Natural killer cell (primary cell): ENCODE data around the gene JPH2. TPM values are rescaled to one million over a fixed set of nuclear protein-coding genes. Genes with fewer than 3 reads are reported as not detected.

ENCODE experiments used
- ATAC-seq, 3 donors: fragments of 150-1000 bp in 2 of 3; fragments of 200-7000 bp in 1 of 3; cut with Tn5 transposase; 1 replicate in 1 of 3; 2 replicates in 2 of 3; pipeline ENCODE4 v1.10.0; 2021; ENCODE audit warnings: mild to moderate bottlenecking in 2 of 3, moderate library complexity in 2 of 3
- DNase-seq, 2 donors: peaks; one replicate each; pipeline versions ENCODE4 v3.0.0 to v3.0.0-alpha.2; 2013 to 2021; ENCODE audit warnings: mixed read lengths in 1 of 2
- H3K27ac ChIP-seq: one replicate; pipeline ENCODE4 v1.5.1; 2013; ENCODE audit warnings: mild to moderate bottlenecking, low read length
- H3K27me3 ChIP-seq: one replicate; pipeline ENCODE4 v1.6.1; 2013; ENCODE audit warnings: low read length; ENCODE audit not compliant: control insufficient read depth, insufficient read depth
- H3K36me3 ChIP-seq: one replicate; pipeline ENCODE4 v1.6.1; 2013; ENCODE audit warnings: low read length; ENCODE audit not compliant: control insufficient read depth, insufficient read depth
- H3K4me1 ChIP-seq: one replicate; pipeline ENCODE4 v1.6.1; 2013; ENCODE audit warnings: low read length; ENCODE audit not compliant: control insufficient read depth, insufficient read depth
- H3K4me3 ChIP-seq: one replicate; pipeline ENCODE4 v1.5.1; 2013; ENCODE audit warnings: low read length
- H3K9me3 ChIP-seq: one replicate; pipeline ENCODE4 v1.6.1; 2013; ENCODE audit warnings: low read length; ENCODE audit not compliant: control insufficient read depth, insufficient read depth
- H3K27ac Mint-ChIP-seq, 2 donors: one replicate each; pipeline ENCODE4 v1.8.0; 2022; ENCODE audit warnings: mild to moderate bottlenecking in 2 of 2, mixed read lengths in 2 of 2, moderate library complexity in 1 of 2
- H3K27me3 Mint-ChIP-seq, 2 donors: one replicate each; pipeline ENCODE4 v1.8.0; 2022; ENCODE audit warnings: low read depth in 2 of 2, mixed read lengths in 2 of 2
- H3K36me3 Mint-ChIP-seq: one replicate; pipeline ENCODE4 v1.8.0; 2022; ENCODE audit warnings: mixed read lengths
- H3K4me1 Mint-ChIP-seq, 2 donors: one replicate each; pipeline ENCODE4 v1.8.0; 2022; ENCODE audit warnings: mixed read lengths in 2 of 2
- H3K4me3 Mint-ChIP-seq: one replicate; pipeline ENCODE4 v1.8.0; 2022; ENCODE audit warnings: mild to moderate bottlenecking, moderate library complexity, mixed read lengths
- H3K9me3 Mint-ChIP-seq, 2 donors: one replicate each; pipeline ENCODE4 v1.8.0; 2022; ENCODE audit warnings: mixed read lengths in 2 of 2
- CTCF ChIP-seq: fragments of 200-600 bp; IDR thresholded peaks from one replicate; pipeline ENCODE4 v1.8.0; 2022; ENCODE audit warnings: antibody characterized with exemption
- WGBS: methylation state at CpG from one replicate; pipeline ENCODE4 v1.1.7; 2013; ENCODE audit warnings: missing lambda C conversion rate; ENCODE audit not compliant: insufficient coverage; 5-methylcytosine and 5-hydroxymethylcytosine counted together
- intact Hi-C: fragments of 100-400 bp; cut with micrococcal nuclease; formaldehyde crosslinking; loops from one replicate; pipeline ENCODE4 v1.14.2; 2022
- total RNA-seq, 4 donors: library from RNA; stranded (reverse); fragments of 120-200 nt in 1 of 4; gene quantifications; one replicate each; pipeline versions ENCODE4 v1.2.3 to v1.2.4, GENCODE V29; 2013 to 2022

The JPH2 gene
- total RNA-seq, 3 donors from 2014 or later (not counting 1 experiment from before 2014, with no cell fraction given), result not detected

- ATAC-seq, result no peak
- TF ChIP-seq CTCF, result no peak
Observed at GRCh38 chr20:44228465-44229258, 41.7 kb upstream of the JPH2 start.

GRCh38 chr20:44224637-44225036 is 37.6 kb upstream of the JPH2 start:
- intact Hi-C loops, result no loop called here
- no peaks in the 10 kb centered on the region for H3K9me3 Mint-ChIP-seq
- no peaks in the 10 kb centered on the region for H3K27me3 Mint-ChIP-seq
- Histone ChIP-seq H3K4me1 (peaks cover 4% of the 10 kb centered on the region), H3K36me3 (no peaks in the 10 kb centered on the region), H3K27ac (no peak overlapping the region), H3K9me3 (no peaks in the 10 kb centered on the region), H3K4me3 (no peak overlapping the region), H3K27me3 (no peaks in the 10 kb centered on the region)
- no peak for ATAC-seq
- no peak for TF ChIP-seq CTCF
- no peak overlapping the region for H3K27ac Mint-ChIP-seq
- no peak for DNase-seq
- peaks cover 10 to 11% of the 10 kb centered on the region in 2 donors for H3K4me1 Mint-ChIP-seq
- no peaks in the 10 kb centered on the region for H3K36me3 Mint-ChIP-seq
- H3K4me3 Mint-ChIP-seq, result no peak overlapping the region
- WGBS, result 92% methylated on average over 5 of the region's 5 CpGs

More at GRCh38 chr20:44228465-44229258, 41.7 kb upstream of the JPH2 start:
- Mint-ChIP-seq H3K4me1 (peaks cover 0 to 5% of the 10 kb centered on the region in 2 donors), H3K36me3 (no peaks in the 10 kb centered on the region), H3K9me3 (no peaks in the 10 kb centered on the region), H3K27me3 (no peaks in the 10 kb centered on the region), H3K27ac (no peak overlapping the region), H3K4me3 (no peak overlapping the region)
- DNase-seq, result no peak
- H3K9me3 ChIP-seq, result no peaks in the 10 kb centered on the region
- H3K27me3 ChIP-seq, result no peaks in the 10 kb centered on the region
- H3K36me3 ChIP-seq, result no peaks in the 10 kb centered on the region
- no peaks in the 10 kb centered on the region for H3K4me1 ChIP-seq
- WGBS, result 85% methylated on average over 16 of the region's 17 CpGs
- no peak overlapping the region for H3K4me3 ChIP-seq
- intact Hi-C loops, result no loop called here
- H3K27ac ChIP-seq, result no peak overlapping the region

- Mint-ChIP-seq H3K27ac (no peak overlapping the region), H3K27me3 (no peaks in the 10 kb centered on the region), H3K36me3 (no peaks in the 10 kb centered on the region), H3K4me1 (peaks cover 20% of the 10 kb centered on the region in 2 donors), H3K4me3 (no peak overlapping the region), H3K9me3 (no peaks in the 10 kb centered on the region)
- no peak for TF ChIP-seq CTCF
- intact Hi-C loops, result no loop called here
- Histone ChIP-seq H3K27me3 (no peaks in the 10 kb centered on the region), H3K9me3 (no peaks in the 10 kb centered on the region), H3K4me1 (peaks cover 12% of the 10 kb centered on the region), H3K4me3 (no peak overlapping the region), H3K27ac (no peak overlapping the region), H3K36me3 (no peaks in the 10 kb centered on the region)
- no peak for ATAC-seq
- no peak for DNase-seq
- 84% methylated on average over 5 of the region's 5 CpGs for WGBS
Observed at GRCh38 chr20:44223721-44224120, 36.7 kb upstream of the JPH2 start.
